Liver (tissue), 9 donors: ENCODE measurements around the gene SLC28A3. TPM values are rescaled to one million over a fixed set of nuclear protein-coding genes. Genes with fewer than 3 reads are reported as not detected.

Source experiments
- DNase-seq: peaks from one replicate; pipeline ENCODE4 v3.0.0-alpha.2; 2017; ENCODE audit warnings: low spot score
- H3K27ac ChIP-seq, 2 donors: one replicate each; pipeline ENCODE4 v1.7.0; 2013; ENCODE audit warnings: inconsistent platforms in 2 of 2, low read length in 2 of 2, control low read depth in 1 of 2, low read depth in 1 of 2, mild to moderate bottlenecking in 1 of 2
- H3K27me3 ChIP-seq, 4 donors: one replicate each; pipeline versions ENCODE4 v1.6.1 to v1.7.0; 2013; ENCODE audit warnings: low read length in 3 of 4, inconsistent platforms in 1 of 4, mild to moderate bottlenecking in 1 of 4, moderate library complexity in 1 of 4; ENCODE audit not compliant: control insufficient read depth in 4 of 4, insufficient read depth in 4 of 4
- H3K36me3 ChIP-seq, 4 donors: one replicate each; pipeline versions ENCODE4 v1.6.1 to v1.7.0; 2013; ENCODE audit warnings: low read length in 3 of 4, mild to moderate bottlenecking in 3 of 4, low read depth in 1 of 4, moderate library complexity in 1 of 4; ENCODE audit not compliant: control insufficient read depth in 4 of 4, insufficient read depth in 3 of 4
- H3K4me1 ChIP-seq, 4 donors: one replicate each; pipeline versions ENCODE4 v1.6.1 to v1.7.0; 2013; ENCODE audit warnings: low read length in 3 of 4, mild to moderate bottlenecking in 3 of 4, moderate library complexity in 1 of 4; ENCODE audit not compliant: control insufficient read depth in 4 of 4, insufficient read depth in 4 of 4
- H3K4me3 ChIP-seq, 3 donors: one replicate each; pipeline versions ENCODE4 v1.6.1 to v1.7.0; 2013; ENCODE audit warnings: low read length in 3 of 3, control low read depth in 1 of 3, low read depth in 1 of 3, mild to moderate bottlenecking in 1 of 3
- H3K9ac ChIP-seq, 2 donors: one replicate each; pipeline ENCODE4 v1.7.0; 2013; ENCODE audit warnings: low read length in 2 of 2, mild to moderate bottlenecking in 2 of 2, moderate library complexity in 2 of 2, control low read depth in 1 of 2, low read depth in 1 of 2
- H3K9me3 ChIP-seq, 4 donors: one replicate each; pipeline versions ENCODE4 v1.6.1 to v1.7.0; 2013; ENCODE audit warnings: low read length in 3 of 4; ENCODE audit not compliant: control insufficient read depth in 4 of 4
- CTCF ChIP-seq: fragments of 150-350 bp; IDR thresholded peaks from 2 replicates; pipeline ENCODE4 v1.5.1; 2017; ENCODE audit warnings: improper control_type of control experiment, low read depth, low read length; ENCODE audit not compliant: missing input control
- EGR1 ChIP-seq, 2 donors: IDR thresholded peaks; 2 replicates each; pipeline ENCODE4 v1.6.1; 2016 to 2018; ENCODE audit warnings: antibody characterized with exemption in 2 of 2, low read depth in 2 of 2
- FOXA1 ChIP-seq: IDR thresholded peaks from 2 replicates; pipeline ENCODE4 v1.6.1; 2016; ENCODE audit warnings: antibody characterized with exemption
- FOXA2 ChIP-seq: IDR thresholded peaks from 2 replicates; pipeline ENCODE4 v1.6.1; 2016; ENCODE audit warnings: antibody characterized with exemption
- GABPA ChIP-seq, 2 donors: IDR thresholded peaks in 1 of 2; conservative IDR thresholded peaks in 1 of 2; 2 replicates each; pipeline ENCODE4 v1.6.1; 2016; ENCODE audit warnings: antibody characterized with exemption in 2 of 2, mild to moderate bottlenecking in 1 of 2, moderate library complexity in 1 of 2
- HNF4A ChIP-seq, 2 donors: conservative IDR thresholded peaks; 2 replicates each; pipeline ENCODE4 v1.6.1; 2016; ENCODE audit warnings: antibody characterized with exemption in 2 of 2, mild to moderate bottlenecking in 2 of 2
- HNF4G ChIP-seq: IDR thresholded peaks from 2 replicates; pipeline ENCODE4 v1.6.1; 2016; ENCODE audit warnings: antibody characterized with exemption
- JUND ChIP-seq, 2 donors: IDR thresholded peaks; 2 replicates each; pipeline ENCODE4 v1.6.1; 2016; ENCODE audit warnings: antibody characterized with exemption in 2 of 2
- NR2F2 ChIP-seq: IDR thresholded peaks from 2 replicates; pipeline ENCODE4 v1.6.1; 2016; ENCODE audit warnings: antibody characterized with exemption
- RAD21 ChIP-seq, 2 donors: IDR thresholded peaks; 2 replicates each; pipeline ENCODE4 v1.6.1; 2016; ENCODE audit warnings: antibody characterized with exemption in 2 of 2, mild to moderate bottlenecking in 2 of 2
- REST ChIP-seq: IDR thresholded peaks from 2 replicates; pipeline ENCODE4 v1.6.1; 2016; ENCODE audit warnings: antibody characterized with exemption, mild to moderate bottlenecking
- RXRA ChIP-seq, 2 donors: IDR thresholded peaks; 2 replicates each; pipeline ENCODE4 v1.6.1; 2017 to 2018; ENCODE audit warnings: antibody characterized with exemption in 2 of 2, mild to moderate bottlenecking in 1 of 2
- SP1 ChIP-seq: IDR thresholded peaks from 2 replicates; pipeline ENCODE4 v1.6.1; 2018; ENCODE audit warnings: antibody characterized with exemption, mild to moderate bottlenecking
- TAF1 ChIP-seq: conservative IDR thresholded peaks from 2 replicates; pipeline ENCODE4 v1.6.1; 2016; ENCODE audit warnings: antibody characterized with exemption, mild to moderate bottlenecking
- YY1 ChIP-seq: IDR thresholded peaks from 2 replicates; pipeline ENCODE4 v1.6.1; 2016; ENCODE audit warnings: antibody characterized with exemption, mild to moderate bottlenecking
- ZBTB33 ChIP-seq: IDR thresholded peaks from 2 replicates; pipeline ENCODE4 v1.6.1; 2016; ENCODE audit warnings: antibody characterized with exemption
- WGBS: extraction: QIAGEN DNeasy Blood & Tissue Kit; methylation state at CpG from one replicate; pipeline ENCODE4 v1.1.7; 2013; 5-methylcytosine and 5-hydroxymethylcytosine counted together
- polyA plus RNA-seq, 2 donors: library from polyadenylated mRNA; stranded (reverse) in 1 of 2; unstranded in 1 of 2; fragments of 200-250 nt in 1 of 2; fragments of >200 nt in 1 of 2; fragmentation: Nextera tagmentation in 1 of 2; extraction: Ambion mirVana in 1 of 2; gene quantifications; one replicate each; pipeline versions ENCODE4 v1.2.1 to v1.2.3, GENCODE V29; 2013 to 2015
- total RNA-seq, 2 donors: library from RNA; depleted of rRNA; stranded (reverse); fragments of >200 nt; gene quantifications; one replicate each; pipeline ENCODE4 v1.2.3, GENCODE V29; 2014
- TF ChIP-seq, protein P1 (sequence below): IDR thresholded peaks from 2 replicates; pipeline ENCODE4 v1.6.1; 2016; ENCODE audit warnings: antibody characterized with exemption
- TF ChIP-seq, protein P2 (sequence below): IDR thresholded peaks from 2 replicates; pipeline ENCODE4 v1.6.1; 2016; ENCODE audit warnings: antibody characterized with exemption
- donor health status: healthy.
- donor health status: healthy.
- donor health status: healthy.
- donor health status: healthy.
- donor health status: healthy.

The SLC28A3 gene
- total and polyA plus RNA-seq, 4 donors, result 0.07 to 1.3 (median 0.28) TPM

DNA sequence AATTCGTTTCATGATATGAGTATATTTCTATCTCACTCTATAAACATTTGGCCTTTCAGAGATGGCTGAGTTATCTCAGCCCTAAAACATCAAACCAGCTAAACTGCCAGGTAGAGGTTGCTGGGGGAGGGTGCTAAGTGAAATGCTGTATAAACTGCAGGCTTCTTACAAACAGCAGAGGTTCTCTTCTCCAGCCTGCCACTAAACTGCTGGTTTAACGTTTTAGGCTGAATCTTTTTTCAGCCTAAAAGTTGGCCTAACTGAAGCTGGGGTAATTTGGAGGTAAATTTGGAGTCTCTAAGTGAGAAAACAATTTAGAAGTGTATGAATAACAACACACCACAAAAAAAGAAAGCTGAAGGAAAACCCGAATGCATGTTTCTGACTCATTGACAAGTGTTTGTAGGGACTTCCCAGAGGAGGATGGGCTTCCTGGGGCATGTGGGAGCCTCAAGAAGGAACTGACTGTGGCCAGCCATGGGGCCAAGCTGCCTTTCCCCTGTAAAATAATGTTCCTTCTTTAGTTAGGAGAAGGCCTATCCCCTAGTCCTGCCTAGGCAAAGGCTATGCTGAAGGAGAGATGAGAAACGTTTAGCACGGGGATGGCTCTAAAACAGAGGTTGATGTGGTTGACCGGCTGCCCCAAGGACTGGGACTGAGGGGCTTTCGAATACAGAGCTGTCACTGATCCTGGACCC lies 44.3 kb downstream of the SLC28A3 start (continued):
- TF ChIP-seq REST (no peak), FOXA1 (no peak)

- DNase-seq, result no peak
- H3K4me1 ChIP-seq, result no peaks in the 10 kb centered on the region
- no peak overlapping the region for H3K27ac ChIP-seq
- H3K9ac ChIP-seq, result no peak overlapping the region
- no peaks in the 10 kb centered on the region for H3K36me3 ChIP-seq
- TF ChIP-seq EGR1 (IDR thresholded peaks at IDR 0.05; ENCODE audit: low read depth in 2 of 2) (no peak), YY1 (no peak), CTCF (no peak), TAF1 (no peak), REST (no peak), HNF4A (conservative IDR thresholded peaks at IDR 0.05) (no peak), GABPA (IDR thresholded peaks at IDR 0.05 in 1 of 2, conservative IDR thresholded peaks at IDR 0.05 in 1 of 2) (no peak), RXRA (IDR thresholded peaks at IDR 0.05) (no peak), HNF4G (no peak), ZBTB33 (no peak), FOXA2 (no peak), RAD21 (IDR thresholded peaks at IDR 0.05) (no peak), JUND (IDR thresholded peaks at IDR 0.05) (no peak), SP1 (no peak), NR2F2 (no peak)
- TF ChIP-seq, protein P1, sequence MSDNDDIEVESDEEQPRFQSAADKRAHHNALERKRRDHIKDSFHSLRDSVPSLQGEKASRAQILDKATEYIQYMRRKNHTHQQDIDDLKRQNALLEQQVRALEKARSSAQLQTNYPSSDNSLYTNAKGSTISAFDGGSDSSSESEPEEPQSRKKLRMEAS, result no peak
- TF ChIP-seq, protein P2, sequence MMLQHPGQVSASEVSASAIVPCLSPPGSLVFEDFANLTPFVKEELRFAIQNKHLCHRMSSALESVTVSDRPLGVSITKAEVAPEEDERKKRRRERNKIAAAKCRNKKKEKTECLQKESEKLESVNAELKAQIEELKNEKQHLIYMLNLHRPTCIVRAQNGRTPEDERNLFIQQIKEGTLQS, result no peak
- no peak overlapping the region for H3K4me3 ChIP-seq
- WGBS, result 84% methylated on average over 5 of the region's 5 CpGs
- no peaks in the 10 kb centered on the region for H3K9me3 ChIP-seq
- H3K27me3 ChIP-seq, result no peaks in the 10 kb centered on the region
These were observed 46.2 kb downstream of the SLC28A3 start for GRCh38 chr9:84294241-84294950.
